ENCODE measurements around the gene NR2F1-AS1.
"Not testable (repeated sequence)": the region's sequence is repeated elsewhere in the genome, so short reads cannot be mapped to it uniquely, and the experiment has no call there.

NR2F1-AS1 gene

DNA sequence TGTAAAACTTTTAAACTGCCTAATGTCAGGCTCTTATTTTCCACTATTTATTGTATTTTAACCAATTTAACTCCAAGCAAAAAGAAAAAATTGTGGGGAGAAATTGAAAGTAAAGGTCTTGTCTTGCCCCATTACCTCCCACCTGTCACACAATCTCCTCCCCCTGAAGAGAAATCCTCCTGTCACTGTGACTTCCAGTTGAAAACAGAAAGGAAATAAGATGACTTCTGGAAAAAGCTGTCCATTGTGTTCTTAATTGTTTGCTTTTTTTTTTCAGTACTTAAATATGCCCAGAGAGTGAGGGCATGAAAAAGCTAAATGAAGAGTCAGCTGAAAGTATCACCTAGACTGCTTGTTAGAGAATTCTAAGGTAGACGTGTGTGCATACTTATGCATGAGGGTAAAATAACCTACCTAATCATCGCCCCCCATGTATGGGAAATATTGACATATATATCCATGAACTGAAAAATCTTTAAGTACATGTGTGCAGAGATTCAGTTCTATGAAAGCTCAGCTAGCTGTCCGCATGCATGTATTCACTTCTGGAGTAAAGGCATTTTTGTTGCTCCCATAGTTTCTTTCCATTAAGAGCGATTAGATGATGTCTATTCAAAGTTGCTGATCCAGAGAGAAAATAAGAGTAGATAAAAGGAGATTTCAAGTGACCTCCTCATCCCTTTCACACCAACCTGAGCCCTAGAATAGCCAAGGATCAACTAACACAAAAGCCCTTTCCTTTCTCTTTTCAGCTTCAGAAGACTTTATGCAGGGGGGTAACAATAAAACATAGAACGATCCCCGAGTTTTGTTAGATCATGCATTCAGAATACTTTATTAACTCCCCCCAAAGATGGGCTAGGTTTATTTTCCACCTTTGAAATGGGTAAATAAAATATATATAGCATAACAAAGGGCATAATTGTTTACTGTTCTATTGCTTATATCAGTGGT, 5.3 kb downstream of the NR2F1-AS1 start:
- no peak for DNase-seq

GRCh38 chr5:93574491-93575305, 6.3 kb downstream of the NR2F1-AS1 start:
- DNase-seq, result no peak

GRCh38 chr5:93573354-93574351, 7.4 kb downstream of the NR2F1-AS1 start:
- DNase-seq, result no peak

DNA sequence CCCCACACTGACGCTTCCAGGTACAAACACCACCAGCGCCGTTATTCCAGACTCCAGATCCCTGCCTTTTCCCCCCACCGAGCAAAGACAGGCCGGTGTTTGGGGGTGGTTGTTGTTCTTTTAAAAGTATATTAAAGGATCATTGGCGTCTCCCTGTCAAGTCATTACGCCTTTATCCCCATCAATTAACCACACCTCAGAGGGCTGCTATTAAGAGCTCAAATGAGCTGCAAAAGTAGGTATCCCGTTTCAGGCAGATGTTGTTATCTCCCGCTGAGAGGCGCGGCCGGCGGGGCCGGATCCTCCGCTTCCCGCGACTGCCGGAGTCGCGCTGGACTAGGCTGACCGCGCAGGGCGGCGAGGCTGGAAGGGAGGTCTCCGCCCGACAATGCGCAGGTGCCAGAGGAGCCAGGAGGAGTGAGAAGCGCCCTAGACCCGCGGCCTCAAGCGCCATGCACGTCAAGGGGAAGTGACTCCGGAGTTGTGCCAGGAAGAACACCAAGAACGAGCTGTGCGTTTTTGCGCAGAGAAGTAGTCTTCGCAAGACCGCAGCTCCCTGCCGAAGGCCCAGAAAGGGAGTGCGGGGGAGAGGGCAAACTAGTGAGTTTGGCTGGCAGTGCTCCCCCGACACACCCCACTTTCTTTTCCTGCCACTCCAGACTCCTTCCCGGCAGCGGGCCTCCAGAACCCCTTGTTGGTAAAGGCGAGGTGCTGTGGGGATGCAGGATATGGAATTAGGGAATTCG, 8.2 kb downstream of the NR2F1-AS1 start:
- DNase-seq, result no peak

- DNase-seq, result no peak
Measured at GRCh38 chr5:93572101-93572607, 8.9 kb downstream of the NR2F1-AS1 start.

- no peak for DNase-seq
Measured at GRCh38 chr5:93571114-93571949, 9.7 kb downstream of the NR2F1-AS1 start.

DNA sequence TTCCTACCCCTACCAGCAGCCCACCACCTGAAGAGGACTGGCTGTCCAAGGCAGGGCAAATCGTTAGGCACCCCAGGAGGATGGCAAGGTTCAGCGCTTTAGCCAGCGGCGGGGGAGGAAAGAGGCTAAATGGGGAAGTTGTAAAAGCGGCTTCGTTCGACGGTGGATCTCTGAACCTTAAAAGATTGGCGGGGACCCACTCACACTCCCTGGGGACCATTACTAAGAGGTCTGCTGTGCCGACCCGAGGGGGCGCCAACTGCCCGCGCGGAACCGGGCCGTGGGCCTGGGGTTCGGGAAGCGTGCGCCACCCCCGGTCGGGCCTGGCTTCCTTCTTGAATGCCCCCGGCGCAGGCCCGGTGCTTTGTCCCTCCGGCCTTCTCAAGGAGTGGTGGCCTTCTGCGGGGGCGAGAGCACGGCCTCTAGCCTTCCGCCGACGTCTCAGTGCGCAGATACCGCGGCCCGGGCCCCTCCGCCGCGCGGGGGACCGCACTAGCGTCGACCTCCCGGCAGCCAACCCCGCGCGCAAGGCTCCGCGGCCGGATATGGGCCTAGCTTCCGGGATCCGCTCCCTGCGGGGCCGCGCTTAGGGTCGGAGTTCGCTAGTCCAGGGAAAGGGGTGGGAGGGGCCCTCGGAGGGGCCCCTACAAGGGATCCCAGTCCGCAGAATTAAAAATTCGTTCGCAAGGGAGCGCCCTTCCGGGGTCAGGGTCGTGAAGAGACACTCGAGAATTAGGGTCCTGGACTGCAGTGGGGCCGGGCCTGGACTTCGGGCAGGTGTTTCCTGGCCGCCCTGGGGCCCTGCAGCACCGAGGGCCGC, 10.5 kb downstream of the NR2F1-AS1 start:
- no peak for DNase-seq

- DNase-seq, result no peak
Measured at GRCh38 chr5:93569300-93570160, 11.5 kb downstream of the NR2F1-AS1 start.

DNA sequence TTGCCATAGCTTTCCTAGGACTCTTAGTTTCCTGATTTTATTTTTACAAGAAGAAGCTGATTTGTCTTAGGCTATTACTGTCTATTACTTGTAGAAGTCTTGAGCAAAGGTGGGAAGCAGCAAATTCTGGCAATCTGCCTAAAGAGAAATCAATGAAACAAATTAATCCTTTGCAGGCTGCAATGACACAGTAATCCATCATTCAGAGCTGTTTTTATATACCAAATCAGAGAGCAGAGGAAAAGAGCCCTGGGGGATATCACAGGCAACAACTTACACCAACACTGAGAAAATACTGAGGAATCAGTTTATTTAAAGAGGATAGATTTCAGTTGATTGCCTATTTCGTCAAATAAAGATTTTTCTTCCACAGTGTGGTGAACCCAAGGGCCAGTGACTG, 13.6 kb downstream of the NR2F1-AS1 start:
- no peak for DNase-seq

- DNase-seq, result no peak
Measured at GRCh38 chr5:93566091-93566490, 14.9 kb downstream of the NR2F1-AS1 start.

DNA sequence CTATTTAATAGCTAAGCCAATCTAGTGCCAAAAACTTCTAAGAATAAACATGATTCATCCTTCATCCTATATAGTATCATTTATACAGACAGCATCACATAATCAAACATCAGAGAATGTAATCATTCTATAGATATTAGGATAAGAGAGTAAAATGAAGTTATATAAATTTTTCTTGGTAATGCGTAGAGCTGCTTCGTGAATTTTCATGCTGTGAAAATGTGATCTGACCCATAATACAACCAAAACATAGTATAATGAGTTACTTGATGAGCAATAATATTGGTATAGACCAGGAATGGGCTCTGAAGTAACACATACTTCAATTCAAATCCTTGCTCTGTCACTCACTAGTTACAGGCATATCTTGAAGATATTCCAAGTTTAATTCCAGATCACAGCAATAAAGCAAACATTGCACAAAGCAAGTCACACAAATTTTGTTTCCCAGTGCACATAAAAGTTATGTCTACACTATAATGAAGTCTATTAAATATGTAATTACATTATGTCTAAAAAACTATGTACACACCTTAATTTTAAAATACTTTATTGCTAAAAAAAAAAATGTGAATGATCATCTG, 23.9 kb downstream of the NR2F1-AS1 start:
- no peak for DNase-seq

GRCh38 chr5:93549594-93549993, 31.4 kb downstream of the NR2F1-AS1 start:
- not testable (repeated sequence) for DNase-seq

- DNase-seq, result no peak
Measured at GRCh38 chr5:93545872-93546271, 35.1 kb downstream of the NR2F1-AS1 start.

DNA sequence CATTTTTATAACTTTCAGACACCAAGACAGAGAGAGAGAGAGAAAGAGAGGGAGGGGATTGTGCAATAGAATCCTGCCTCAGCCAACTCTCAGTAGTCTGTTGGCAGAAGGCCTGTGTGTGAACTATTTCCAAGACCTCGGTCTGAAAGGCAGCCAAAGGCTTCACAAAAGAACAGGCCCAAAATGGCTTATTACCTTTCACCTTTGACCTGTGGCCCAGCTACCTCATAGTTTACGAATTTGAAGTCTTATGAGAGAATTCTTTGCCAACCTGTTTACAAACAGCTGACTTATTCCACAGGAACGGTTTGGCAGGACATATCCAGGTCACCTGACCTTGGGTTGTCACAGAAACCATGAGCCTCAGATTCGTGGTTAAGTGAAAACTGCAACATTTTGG, 48.6 kb downstream of the NR2F1-AS1 start:
- no peak for DNase-seq

GRCh38 chr5:93521815-93522214, 59.2 kb downstream of the NR2F1-AS1 start:
- not testable (repeated sequence) for DNase-seq

DNA sequence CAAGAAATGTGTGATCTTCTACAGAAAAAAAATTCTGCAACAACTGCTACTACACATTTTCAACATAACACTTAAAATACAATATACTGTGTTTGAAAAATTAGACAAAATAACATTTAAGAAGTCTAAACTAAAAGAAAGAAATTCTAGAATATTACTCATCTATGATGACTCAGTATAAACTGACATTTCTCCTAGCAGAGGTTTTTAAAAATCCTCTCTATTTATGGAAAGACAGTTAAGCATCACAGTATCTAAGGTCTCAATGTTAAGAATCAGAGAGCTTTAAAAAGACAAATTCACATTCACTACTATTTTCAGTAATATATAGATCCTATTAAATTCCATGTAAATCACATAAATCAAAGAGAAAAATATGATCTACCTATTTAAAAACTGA, 61.3 kb downstream of the NR2F1-AS1 start:
- no peak for DNase-seq

DNA sequence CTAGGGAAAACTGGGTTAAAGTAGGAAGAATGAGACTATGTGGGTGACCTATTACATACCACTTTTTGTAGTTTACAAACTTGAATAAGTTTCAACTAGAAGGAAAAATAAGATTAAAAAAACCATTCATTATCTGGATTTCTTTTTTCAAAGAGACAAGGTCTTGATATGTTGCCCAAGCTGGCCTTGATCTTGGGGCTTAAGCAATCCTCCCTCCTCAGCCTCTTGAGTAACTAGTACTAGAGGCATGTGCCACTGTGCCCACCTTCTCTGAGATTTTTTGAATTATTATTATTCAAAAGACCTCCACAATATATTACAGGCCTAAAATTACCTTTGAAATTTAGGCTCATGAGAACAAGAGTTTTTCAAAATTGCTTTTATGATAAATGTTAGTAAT, 63.2 kb downstream of the NR2F1-AS1 start:
- DNase-seq, result no peak

GRCh38 chr5:93513298-93513697, 67.7 kb downstream of the NR2F1-AS1 start:
- no peak for DNase-seq

All from stimulated activated CD4-positive, alpha-beta T cell treated with anti-CD3 and anti-CD28 coated beads, Interleukin-2, amount 100 ng/mL, for 24 hours (primary cell).